Choroid plexus epithelial cell (primary cell): ENCODE data around the gene KASH5.
A peak's percentile ranks its signal among the peaks of the same experiment; 100 is the strongest.

Source experiments
- DNase-seq: peaks from one replicate; pipeline ENCODE4 v3.0.0-alpha.2; 2010; ENCODE audit warnings: low read depth
- H3K4me3 ChIP-seq: 2 replicates; pipeline ENCODE4 v1.5.1; 2011; ENCODE audit warnings: low read depth, mild to moderate bottlenecking, control low read depth, low read length, moderate library complexity
- TF ChIP-seq, protein P1 (sequence below): conservative IDR thresholded peaks from 2 replicates; pipeline ENCODE4 v1.5.1; 2011; ENCODE audit warnings: low read depth, mild to moderate bottlenecking, control low read depth, inconsistent platforms, low read length, moderate library complexity

KASH5 gene

DNA sequence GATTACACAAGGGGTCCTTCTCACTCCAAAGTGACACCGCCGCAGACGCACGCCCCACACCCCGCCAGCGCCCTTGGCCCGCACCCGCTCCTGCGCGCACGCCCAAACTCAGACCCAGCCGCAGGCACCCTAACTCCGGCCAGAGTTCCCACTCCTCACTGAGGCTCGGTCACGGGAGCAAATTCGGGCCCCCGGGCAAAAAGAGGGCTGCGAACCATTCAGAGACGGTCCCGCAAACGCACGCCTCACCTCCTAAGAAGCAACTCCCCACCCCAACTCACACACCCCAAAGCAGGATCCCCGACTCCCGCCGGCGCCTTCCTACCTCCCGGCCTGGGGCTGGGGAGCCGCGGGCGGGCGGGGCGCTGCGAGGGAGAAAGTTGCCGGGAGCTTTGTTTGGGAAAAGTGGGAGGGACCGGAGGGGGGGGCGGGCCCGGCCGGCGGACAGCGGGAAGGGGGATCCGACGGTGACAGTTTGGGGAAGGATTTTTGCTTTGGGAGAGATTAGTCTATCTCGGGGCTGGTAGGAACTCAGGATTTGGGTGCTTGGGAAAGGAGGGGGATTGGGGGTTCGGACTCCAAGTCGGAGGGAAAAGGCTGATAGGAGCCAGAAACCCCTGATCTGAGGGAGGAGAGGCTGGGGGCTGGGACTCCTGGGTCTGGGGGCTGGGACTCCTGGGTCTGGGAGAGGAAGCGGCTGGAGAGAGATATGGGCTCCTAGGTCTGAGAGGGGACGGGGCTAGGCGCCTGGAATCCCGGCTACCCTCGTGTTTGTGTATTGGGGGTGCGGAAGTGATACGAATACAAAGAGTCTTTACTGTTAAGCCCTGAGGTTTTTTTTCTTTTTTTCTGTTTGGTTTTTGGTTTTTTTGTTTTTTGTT, 25.8 kb upstream of the KASH5 start, which contains the start of gene TEAD2:
TSS of gene TEAD2 (minus strand) at position 369 of the 881 bp plus-strand sequence. CDS start 2,341 bp downstream, outside the sequence.
- TF ChIP-seq, protein P1, sequence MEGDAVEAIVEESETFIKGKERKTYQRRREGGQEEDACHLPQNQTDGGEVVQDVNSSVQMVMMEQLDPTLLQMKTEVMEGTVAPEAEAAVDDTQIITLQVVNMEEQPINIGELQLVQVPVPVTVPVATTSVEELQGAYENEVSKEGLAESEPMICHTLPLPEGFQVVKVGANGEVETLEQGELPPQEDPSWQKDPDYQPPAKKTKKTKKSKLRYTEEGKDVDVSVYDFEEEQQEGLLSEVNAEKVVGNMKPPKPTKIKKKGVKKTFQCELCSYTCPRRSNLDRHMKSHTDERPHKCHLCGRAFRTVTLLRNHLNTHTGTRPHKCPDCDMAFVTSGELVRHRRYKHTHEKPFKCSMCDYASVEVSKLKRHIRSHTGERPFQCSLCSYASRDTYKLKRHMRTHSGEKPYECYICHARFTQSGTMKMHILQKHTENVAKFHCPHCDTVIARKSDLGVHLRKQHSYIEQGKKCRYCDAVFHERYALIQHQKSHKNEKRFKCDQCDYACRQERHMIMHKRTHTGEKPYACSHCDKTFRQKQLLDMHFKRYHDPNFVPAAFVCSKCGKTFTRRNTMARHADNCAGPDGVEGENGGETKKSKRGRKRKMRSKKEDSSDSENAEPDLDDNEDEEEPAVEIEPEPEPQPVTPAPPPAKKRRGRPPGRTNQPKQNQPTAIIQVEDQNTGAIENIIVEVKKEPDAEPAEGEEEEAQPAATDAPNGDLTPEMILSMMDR = no peak
- peak within 1 kb of the TSS; percentile 84 for H3K4me3 ChIP-seq
- peak; percentile 25 for DNase-seq

DNA sequence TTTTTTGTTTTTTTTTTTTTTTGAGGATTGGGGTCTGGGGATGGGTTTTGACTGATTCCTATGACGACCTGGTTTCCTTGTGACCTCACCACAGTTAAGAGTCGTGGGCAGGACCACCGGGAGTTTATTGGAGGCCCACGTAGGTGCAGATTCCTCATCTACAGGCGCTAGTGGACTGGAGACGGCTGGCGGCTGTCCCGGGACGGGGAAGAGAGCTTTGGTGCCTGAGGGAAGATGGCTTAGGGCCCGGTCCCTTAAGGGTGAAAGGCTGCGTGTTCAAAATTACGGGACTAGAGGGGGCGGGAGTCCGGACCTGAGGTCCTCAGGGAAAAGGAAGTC, 25.2 kb upstream of the KASH5 start:
- peak overlapping the region; percentile 84 for H3K4me3 ChIP-seq
- DNase-seq = peak; percentile 36
- TF ChIP-seq, protein P1 = no peak

DNA sequence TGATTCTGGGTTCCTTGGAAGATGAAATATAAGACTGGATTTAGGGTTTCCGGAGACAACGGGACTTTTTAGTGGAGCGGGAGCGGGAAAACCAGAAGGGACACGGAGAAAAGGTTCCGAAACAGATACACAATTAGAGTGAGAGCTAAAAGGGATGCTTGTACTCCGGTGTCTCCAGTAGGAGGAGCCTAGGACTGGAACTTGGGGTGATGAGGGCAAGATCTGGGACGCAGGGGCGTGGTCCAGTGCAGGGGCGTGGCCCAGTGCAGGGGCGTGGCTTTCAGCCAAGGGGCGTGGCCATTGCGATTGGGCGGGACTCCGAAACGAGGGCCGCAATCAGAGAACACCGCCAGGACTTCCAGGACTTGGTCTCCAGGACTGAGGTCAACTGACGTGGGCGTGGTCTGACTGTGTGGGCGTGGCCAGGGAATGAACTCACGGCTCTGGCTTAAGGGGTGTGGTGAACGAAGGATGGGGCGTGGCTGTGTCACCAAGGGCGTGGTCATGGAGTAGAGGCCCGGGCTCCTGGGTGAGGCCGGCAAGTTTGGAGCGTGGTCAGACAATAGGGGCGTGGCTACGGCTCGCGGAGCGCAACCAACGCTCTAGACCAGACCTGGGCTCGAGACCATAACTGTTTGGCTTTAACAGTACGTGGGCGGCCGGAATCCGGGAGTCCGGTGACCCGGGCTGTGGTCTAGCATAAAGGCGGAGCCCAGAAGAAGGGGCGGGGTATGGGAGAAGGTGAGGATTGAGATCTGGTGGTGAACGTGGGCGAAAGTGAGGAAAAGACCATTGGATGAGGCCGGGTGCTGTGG, 24.6 kb upstream of the KASH5 start, which contains the start of gene DKKL1:
TSS of gene DKKL1 (plus strand) at position 610 of the 815 bp plus-strand sequence. CDS start at position 732, 122 bp downstream.
- TF ChIP-seq, protein P1 = peak; percentile 12
- DNase-seq = peak; percentile 100
- peak within 1 kb of the TSS; percentile 84 for H3K4me3 ChIP-seq

DNA sequence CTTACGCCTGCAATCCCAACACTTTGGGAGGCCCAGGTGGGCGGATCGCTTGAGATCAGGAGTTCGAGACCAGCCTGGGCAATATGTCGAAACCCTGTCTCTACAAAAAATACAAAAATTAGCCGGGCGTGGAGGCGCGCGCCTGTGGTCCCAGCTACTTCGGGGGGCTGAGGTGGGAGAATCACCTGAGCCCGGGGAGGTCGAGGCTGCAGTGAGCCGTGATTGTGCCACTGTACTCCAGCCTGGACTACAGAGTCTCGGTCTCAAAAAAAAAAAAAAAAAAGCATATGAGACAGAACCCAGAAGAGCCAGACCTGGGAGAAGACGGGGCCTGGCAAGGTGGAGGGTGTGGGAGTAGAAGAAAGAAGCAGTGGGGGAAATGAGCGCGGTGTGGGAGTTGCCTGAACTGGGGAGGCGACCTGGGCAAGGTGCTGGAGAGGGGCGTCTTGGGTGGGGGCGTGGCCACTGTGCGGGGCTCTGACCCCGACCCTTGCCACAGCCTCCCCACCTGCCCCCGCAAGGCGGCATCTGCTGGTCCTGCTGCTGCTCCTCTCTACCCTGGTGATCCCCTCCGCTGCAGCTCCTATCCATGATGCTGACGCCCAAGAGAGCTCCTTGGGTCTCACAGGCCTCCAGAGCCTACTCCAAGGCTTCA, 23.8 kb upstream of the KASH5 start:
- DNase-seq = no peak
- TF ChIP-seq, protein P1 = no peak
- peak overlapping the region; percentile 37 for H3K4me3 ChIP-seq

DNA sequence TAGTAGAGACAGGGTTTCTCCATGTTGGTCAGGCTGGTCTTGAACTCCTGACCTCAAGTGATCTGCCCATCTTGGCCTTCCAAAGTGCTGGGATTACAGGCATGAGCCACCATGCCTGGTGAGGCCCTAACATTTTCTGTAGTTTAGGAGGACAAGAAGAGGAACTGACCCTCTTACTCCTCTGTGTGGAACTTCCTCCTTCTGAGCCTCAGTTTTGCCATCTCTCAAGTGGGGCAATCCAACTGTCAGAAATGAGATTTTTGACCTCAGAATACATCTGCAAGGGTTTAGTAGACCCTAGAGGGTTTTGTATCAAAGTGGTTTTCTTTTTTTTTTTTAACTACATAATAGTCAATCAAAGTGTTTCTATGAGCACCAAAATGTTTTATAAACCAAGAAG, 21.9 kb upstream of the KASH5 start:
- H3K4me3 ChIP-seq = no peak overlapping the region
- no peak for DNase-seq
- TF ChIP-seq, protein P1 = no peak

DNA sequence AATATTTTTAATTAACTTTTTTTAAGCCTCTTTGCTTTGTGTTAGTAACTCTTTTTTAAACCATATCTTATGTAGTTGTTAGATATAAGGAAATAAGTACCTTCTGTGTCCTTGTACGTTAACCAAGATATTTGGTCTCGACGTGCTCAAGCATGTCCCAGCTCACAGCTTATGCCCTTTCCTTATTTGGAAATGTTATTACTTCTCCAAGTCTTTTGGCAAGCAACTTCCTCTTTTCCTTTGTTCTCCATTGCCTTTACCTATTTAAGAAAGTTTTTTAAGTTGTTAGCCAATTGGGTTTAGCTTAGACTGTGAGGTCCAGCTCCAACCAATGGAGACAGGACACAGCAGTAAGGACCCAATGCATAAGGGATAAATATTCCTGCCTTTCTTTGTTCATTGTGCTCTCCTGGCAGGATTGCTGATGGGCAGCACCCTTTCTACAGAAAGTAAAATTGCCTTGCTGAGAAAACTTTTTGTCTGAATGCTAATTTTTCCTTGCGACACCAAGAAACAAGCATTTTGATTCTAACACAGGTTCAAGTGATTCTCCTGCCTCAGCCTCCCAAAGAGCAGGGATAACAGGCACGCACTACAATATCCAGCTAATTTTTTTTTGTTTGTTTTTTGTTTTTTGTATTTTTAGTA, 19.2 kb upstream of the KASH5 start:
- no peak for DNase-seq
- no peak overlapping the region for H3K4me3 ChIP-seq
- TF ChIP-seq, protein P1 = no peak
